GM19238 (cell line): Measurements from ENCODE around the gene PHYHD1.
A peak's percentile ranks its signal among the peaks of the same experiment; 100 is the strongest.

Experiments
- DNase-seq: peaks from one replicate; pipeline ENCODE4 v3.0.0; 2011; ENCODE audit warnings: low spot score; ENCODE audit not compliant: insufficient read length

Gene PHYHD1

DNA sequence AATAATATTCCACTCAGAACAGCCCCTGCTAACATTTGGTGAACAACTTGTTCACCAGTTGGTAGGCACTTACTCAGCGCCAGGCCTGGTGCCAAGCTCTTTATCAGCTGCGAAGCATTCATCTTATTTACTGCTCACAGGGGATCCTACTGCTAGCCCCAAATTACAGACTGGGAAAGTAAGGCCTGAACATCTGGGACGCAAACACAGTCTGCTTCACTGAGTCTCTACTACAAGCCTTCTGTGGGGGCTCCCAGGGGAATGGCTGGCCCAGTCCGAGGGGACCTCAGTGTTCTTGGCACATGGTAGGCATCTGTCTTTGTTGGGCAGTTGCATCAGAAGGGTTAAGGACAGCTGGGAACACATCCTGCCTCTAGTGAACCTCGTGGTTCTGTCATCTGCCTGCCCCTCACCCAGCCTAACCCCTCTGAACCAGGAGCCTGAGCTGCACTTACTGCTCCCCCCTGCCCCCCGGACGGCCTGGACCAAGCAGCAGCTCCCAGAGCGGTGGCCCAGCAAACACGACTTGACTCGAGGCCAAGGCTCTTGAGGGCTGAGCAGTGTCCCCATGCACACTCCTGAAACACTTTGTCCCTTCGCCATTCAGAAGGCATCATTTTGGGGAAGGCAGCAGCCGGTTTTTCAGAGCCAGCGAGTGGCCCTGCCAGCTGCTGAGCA lies at the start of gene PHYHD1:
Gene PHYHD1, plus strand, starts transcription at position 602 of the 678 bp plus-strand sequence. CDS start 1,342 bp downstream, outside the sequence.
- no peak for DNase-seq

DNA sequence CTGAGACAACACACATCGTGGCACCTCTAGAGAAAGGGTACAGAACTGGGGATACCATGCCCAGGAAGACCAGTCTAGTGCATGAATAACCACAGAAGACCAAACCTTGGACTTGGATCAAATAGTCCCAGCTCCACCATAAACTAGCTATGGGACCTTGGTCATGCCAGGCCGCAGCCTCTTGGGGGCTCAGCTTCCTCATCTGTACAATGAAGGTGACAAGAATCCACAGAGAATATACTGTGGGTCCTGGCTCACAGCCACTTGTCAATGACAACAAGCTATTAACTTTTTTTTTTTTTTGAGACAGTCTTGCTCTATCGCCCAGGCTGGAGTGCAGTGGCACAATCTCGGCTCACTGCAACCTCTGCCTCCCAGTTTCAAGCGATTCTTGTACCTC lies 42.9 kb upstream of the PHYHD1 start:
- no peak for DNase-seq

GRCh38 chr9:128881884-128882676 lies 38.7 kb upstream of the PHYHD1 start, which contains the start of the genes KYAT1 and LRRC8A:
Gene KYAT1 (minus strand): TSS chr9:128881950. CDS start chr9:128845405, 36,545 bp downstream.
Gene LRRC8A (plus strand): TSS chr9:128882133. CDS start chr9:128907165, 25,032 bp downstream.
- peak; percentile 97 for DNase-seq

GRCh38 chr9:128882677-128883603 lies 37.8 kb upstream of the PHYHD1 start:
- DNase-seq: no peak

DNA sequence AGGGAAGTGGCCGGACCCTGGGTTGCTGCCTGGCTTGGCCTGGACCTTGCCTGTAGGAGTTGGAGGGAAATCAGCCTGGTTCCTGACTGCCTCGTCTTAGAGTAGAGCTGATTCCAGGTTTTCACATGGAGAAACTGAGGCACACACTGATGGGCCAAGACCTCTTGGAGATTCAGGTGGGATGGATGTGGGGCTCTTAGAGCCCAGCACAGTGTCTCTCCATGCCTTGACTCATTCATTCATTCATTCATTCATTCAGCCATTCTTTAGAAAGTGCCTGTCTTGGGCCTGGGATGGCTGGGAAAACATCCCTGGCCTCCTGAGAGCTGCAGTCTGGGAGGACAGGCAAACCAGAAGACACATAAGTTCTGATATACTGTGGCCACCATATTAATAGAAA lies 36.6 kb upstream of the PHYHD1 start:
- no peak for DNase-seq

GRCh38 chr9:128885376-128885775 lies 35.4 kb upstream of the PHYHD1 start:
- DNase-seq: no peak

GRCh38 chr9:128885798-128886197 lies 35.0 kb upstream of the PHYHD1 start:
- no peak for DNase-seq

GRCh38 chr9:128886211-128886891 lies 34.4 kb upstream of the PHYHD1 start:
- no peak for DNase-seq

GRCh38 chr9:128887049-128887448 lies 33.7 kb upstream of the PHYHD1 start:
- no peak for DNase-seq

GRCh38 chr9:128887914-128888350 lies 32.9 kb upstream of the PHYHD1 start:
- DNase-seq: no peak

GRCh38 chr9:128891321-128892220 lies 29.2 kb upstream of the PHYHD1 start:
- DNase-seq: no peak

- DNase-seq: no peak
These were observed 28.4 kb upstream of the PHYHD1 start for GRCh38 chr9:128892221-128892921.

GRCh38 chr9:128893354-128893753 lies 27.4 kb upstream of the PHYHD1 start:
- DNase-seq: no peak

DNA sequence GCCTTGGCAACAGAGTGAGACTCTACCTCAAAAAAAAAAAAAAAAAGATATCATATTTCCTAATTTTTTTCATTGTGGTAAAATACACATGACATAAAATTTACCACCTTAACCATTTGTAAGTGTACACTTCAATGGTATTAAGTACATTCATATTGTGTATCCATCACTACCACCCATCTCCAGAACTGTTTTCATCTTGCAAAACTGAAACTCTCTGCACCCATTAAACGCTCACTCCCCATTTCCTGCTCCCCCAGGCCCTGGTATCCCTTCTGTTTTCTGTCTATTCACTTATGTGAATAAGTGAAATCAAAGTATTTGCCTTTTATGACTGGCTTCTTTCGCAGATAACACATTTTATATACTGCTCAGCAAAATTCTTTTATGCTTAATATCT lies 26.0 kb upstream of the PHYHD1 start:
- no peak for DNase-seq

- DNase-seq: no peak
These were observed 25.2 kb upstream of the PHYHD1 start for GRCh38 chr9:128895556-128895955.

DNA sequence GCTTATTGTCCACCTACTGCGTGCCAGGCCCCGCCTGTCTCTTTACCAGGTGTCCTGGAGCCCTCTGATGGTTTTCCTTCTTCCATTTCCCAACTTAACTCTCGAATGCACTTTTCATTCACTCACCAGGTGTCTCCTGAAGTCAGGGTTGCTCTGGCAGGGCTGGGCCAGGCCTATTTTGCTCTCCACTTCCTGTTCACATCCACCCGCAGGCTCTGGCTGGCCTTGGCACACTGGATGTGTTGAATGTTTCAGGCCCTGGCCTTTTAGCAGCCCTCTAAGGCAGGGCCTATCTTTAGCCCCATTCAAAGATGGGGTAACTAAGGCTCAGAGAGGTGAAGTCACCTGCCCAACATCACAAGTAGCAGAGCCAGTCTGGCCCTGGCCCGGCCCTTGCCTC lies 22.4 kb upstream of the PHYHD1 start:
- no peak for DNase-seq

GRCh38 chr9:128898845-128899565 lies 21.8 kb upstream of the PHYHD1 start:
- DNase-seq: no peak

DNA sequence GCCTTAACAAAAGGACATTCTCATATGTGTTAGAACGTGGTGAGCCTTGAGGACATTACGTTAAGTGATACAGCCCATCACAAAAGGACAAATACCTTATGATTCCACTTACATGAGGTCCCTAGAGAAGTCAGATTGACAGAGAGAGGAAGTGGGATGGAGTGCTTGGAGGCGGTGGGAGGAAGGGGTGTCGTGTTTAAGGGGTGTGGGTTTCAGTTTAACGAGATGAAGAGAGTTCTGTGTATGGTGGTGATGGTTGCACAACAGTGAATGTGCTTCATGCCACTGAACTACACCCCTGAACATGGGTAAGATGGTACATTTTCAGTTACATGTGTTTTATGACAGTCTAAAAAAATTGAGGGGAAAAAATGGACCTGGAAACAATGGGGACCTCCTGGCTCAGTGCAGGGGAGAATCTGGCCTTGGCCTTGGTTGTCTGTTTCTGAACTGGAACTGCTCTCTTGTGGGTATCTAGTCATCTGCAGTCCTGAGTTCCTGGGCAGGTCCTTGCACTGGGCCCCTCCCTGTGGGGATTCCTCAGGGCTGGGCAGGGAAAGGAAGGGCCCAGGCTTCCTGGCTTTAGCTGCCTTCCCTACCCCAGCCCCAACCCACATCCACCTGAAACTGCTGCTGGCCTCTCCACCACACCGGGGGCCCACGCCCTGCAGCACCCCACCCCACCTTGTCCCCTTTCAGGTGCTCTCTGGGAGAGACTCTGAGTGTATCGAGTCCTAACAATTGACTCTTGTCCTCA lies 21.0 kb upstream of the PHYHD1 start:
- no peak for DNase-seq
